Astrocyte of the cerebellum (primary cell): ENCODE measurements around the gene CLIP1.
A peak's percentile ranks its signal among the peaks of the same experiment; 100 is the strongest.
"Not testable (repeated sequence)": the region's sequence is repeated elsewhere in the genome, so short reads cannot be mapped to it uniquely, and the experiment has no call there.

Source experiments
- DNase-seq: peaks from one replicate; pipeline ENCODE4 v3.0.0-alpha.2; 2011; ENCODE audit warnings: low read depth
- H3K4me3 ChIP-seq: 2 replicates; pipeline ENCODE4 v1.5.1; 2011; ENCODE audit warnings: mild to moderate bottlenecking, low read depth, low read length, moderate library complexity
- CTCF ChIP-seq: IDR thresholded peaks from 2 replicates; pipeline ENCODE4 v1.5.1; 2012; ENCODE audit warnings: low read length, low read depth, moderate library complexity, mild to moderate bottlenecking; ENCODE audit errors: missing control alignments
- in situ Hi-C: cut with HindIII; loops from 2 replicates; pipeline ENCODE4 v1.10.0; 2017; ENCODE audit warnings: low sequenced_read_pairs

CLIP1 gene

GRCh38 chr12:122381021-122381420, 41.4 kb downstream of the CLIP1 start:
- in situ Hi-C loops, result no loop called here
- no peak overlapping the region for H3K4me3 ChIP-seq
- TF ChIP-seq CTCF, result no peak
- no peak for DNase-seq

GRCh38 chr12:122376751-122377150, 45.7 kb downstream of the CLIP1 start:
- DNase-seq, in situ Hi-C loops, H3K4me3 ChIP-seq: not testable (repeated sequence)

- no peak for DNase-seq
- TF ChIP-seq CTCF, result no peak
- in situ Hi-C loops, result no loop called here
- no peak overlapping the region for H3K4me3 ChIP-seq
These were observed 47.8 kb downstream of the CLIP1 start for GRCh38 chr12:122374707-122375106.

GRCh38 chr12:122371475-122372045, 50.9 kb downstream of the CLIP1 start:
- no peak overlapping the region for H3K4me3 ChIP-seq
- in situ Hi-C loops, result no loop called here
- TF ChIP-seq CTCF, result no peak
- DNase-seq, result no peak

GRCh38 chr12:122368361-122369073, 54.0 kb downstream of the CLIP1 start:
- peak; percentile 13 for DNase-seq
- in situ Hi-C loops, result no loop called here
- H3K4me3 ChIP-seq, result no peak overlapping the region
- no peak for TF ChIP-seq CTCF

GRCh38 chr12:122367632-122368031, 54.8 kb downstream of the CLIP1 start:
- DNase-seq, in situ Hi-C loops, H3K4me3 ChIP-seq: not testable (repeated sequence)

GRCh38 chr12:122366685-122367475, 55.6 kb downstream of the CLIP1 start:
- in situ Hi-C loops, result no loop called here
- DNase-seq, result peak; percentile 66
- H3K4me3 ChIP-seq, result no peak overlapping the region
- TF ChIP-seq CTCF, result no peak

- in situ Hi-C loops, DNase-seq, H3K4me3 ChIP-seq: not testable (repeated sequence)
These were observed 57.2 kb downstream of the CLIP1 start for GRCh38 chr12:122365226-122365625.
